Ovary (tissue), 9 donors: Measurements from ENCODE around the gene P2RY13. TPM values are rescaled to one million over a fixed set of nuclear protein-coding genes. Genes with fewer than 3 reads are reported as not detected.

Experiments used
- DNase-seq, 5 donors: peaks; one replicate each; pipeline ENCODE4 v3.0.0-alpha.2; 2019 to 2020
- H3K27ac ChIP-seq, 2 donors: fragments of 200-600 bp; one replicate each; pipeline versions ENCODE4 v1.5.1 to v1.8.0; 2019 to 2022
- H3K27me3 ChIP-seq: fragments of 200-600 bp; one replicate; pipeline ENCODE4 v1.8.0; 2022
- H3K36me3 ChIP-seq: fragments of 200-600 bp; sonication (generic); one replicate; pipeline ENCODE4 v1.5.1; 2019
- H3K4me1 ChIP-seq: one replicate; pipeline ENCODE4 v1.8.1; 2013; ENCODE audit warnings: mild to moderate bottlenecking, moderate library complexity; ENCODE audit not compliant: insufficient read depth
- H3K4me3 ChIP-seq: fragments of 200-600 bp; sonication (generic); one replicate; pipeline ENCODE4 v1.5.1; 2017
- H3K9me3 ChIP-seq, 2 donors: fragments of 200-600 bp in 1 of 2; sonication (generic) in 1 of 2; one replicate each; pipeline versions ENCODE4 v1.5.1 to v1.8.1; 2013 to 2019; ENCODE audit warnings: mild to moderate bottlenecking in 1 of 2, moderate library complexity in 1 of 2
- CTCF ChIP-seq, 3 donors: fragments of 450-650 bp in 2 of 3; fragments of 200-600 bp in 1 of 3; IDR thresholded peaks; one replicate each; pipeline versions ENCODE4 v1.5.1 to v1.8.0; 2016 to 2022; ENCODE audit warnings: antibody characterized with exemption in 3 of 3, mild to moderate bottlenecking in 1 of 3
- EP300 ChIP-seq: sonication (generic); formaldehyde crosslinking; IDR thresholded peaks from one replicate; pipeline ENCODE4 v1.6.1; 2017; ENCODE audit warnings: antibody characterized with exemption
- POLR2A ChIP-seq: fragments of 450-650 bp; IDR thresholded peaks from one replicate; pipeline ENCODE4 v1.6.1; 2017; ENCODE audit warnings: antibody characterized with exemption, mild to moderate bottlenecking, moderate library complexity
- WGBS, 3 donors: extraction: QIAGEN DNeasy Blood & Tissue Kit in 1 of 3; methylation state at CpG; one replicate each; pipeline versions ENCODE4 v1.1.5 to v1.1.7; 2013 to 2017; 5-methylcytosine and 5-hydroxymethylcytosine counted together
- intact Hi-C, 4 donors: fragments of 100-400 bp; cut with DNase I; formaldehyde crosslinking; loops; one replicate each; pipeline versions ENCODE4 v1.11.0 to v1.15.1; 2022 to 2023
- polyA plus RNA-seq, 2 donors: library from polyadenylated mRNA; stranded (reverse); fragments of 200-250 nt in 1 of 2; fragments of 350-450 nt in 1 of 2; fragmentation: Illumina TruSeq in 1 of 2; extraction: RNeasy Lipid Tissue Mini Kit (QIAGEN cat#74804) in 1 of 2; gene quantifications; one replicate each; pipeline ENCODE4 v1.2.3, GENCODE V29; 2013 to 2014
- total RNA-seq, 7 donors: library from RNA; depleted of rRNA in 2 of 7; stranded (reverse); fragments of >200 nt in 2 of 7; fragmentation: NEBNext Ultra II Directional in 3 of 7; extraction: Animal tissue kit (Norgen Biotek cat#: 25700) in 3 of 7; gene quantifications; one replicate each; pipeline versions ENCODE4 v1.1.0 to v1.2.4, GENCODE V29; 2016 to 2023
- donor health status: DM: no; HTN: no; CAD: no; lungs with moderate emphysema.
- donor health status: DM: no; HTN: no; CAD: no.
- donor health status: Bipolar disorder and iron deficiency.
- donor health status: DM: yes; HTN: yes; CAD: no.
- donor health status: DM: no; HTN: no; CAD: no.
- donor health status: DM: yes; HTN: yes; CAD: no.

The P2RY13 gene
- total and polyA plus RNA-seq, 9 donors, result 0.27 to 5.8 (median 0.56) TPM

DNA sequence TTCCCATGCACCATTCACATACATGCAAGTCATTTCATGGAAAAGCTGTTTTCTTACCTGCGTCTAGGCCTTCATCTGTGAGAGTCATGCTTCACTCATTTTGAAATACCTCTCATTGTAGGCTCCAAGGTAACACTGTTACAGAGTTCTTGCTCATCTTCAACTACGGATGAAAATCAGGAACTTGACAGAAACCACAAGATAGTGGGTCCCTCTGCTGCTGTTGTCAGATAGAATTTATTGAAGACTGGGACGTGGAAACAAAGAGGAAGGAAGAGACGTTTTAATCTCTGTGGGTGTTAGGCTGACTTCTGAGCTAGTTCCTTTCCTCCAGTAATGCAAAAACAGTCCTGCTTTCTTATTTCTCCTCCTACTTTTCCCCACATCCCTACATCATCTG, 51.1 kb downstream of the P2RY13 start, which contains the start of gene P2RY14:
Gene P2RY14, minus strand, starts transcription at position 313 of the 400 bp plus-strand sequence. CDS start 64,226 bp downstream, outside the sequence.
- 62 to 68% (median 64%) methylated on average over 4 of the region's 4 CpGs for WGBS, 3 donors
- Histone ChIP-seq H3K4me1 (no peaks in the 10 kb centered on the region), H3K27me3 (no peaks in the 10 kb centered on the region), H3K4me3 (no peak within 1 kb of the TSS), H3K9me3 (no peaks in the 10 kb centered on the region), H3K36me3 (no peaks in the 10 kb centered on the region), H3K27ac (no peak within 1 kb of the TSS)
- intact Hi-C loops, result no loop called here
- TF ChIP-seq EP300 (no peak), CTCF (IDR thresholded peaks at IDR 0.05) (no peak), POLR2A (no peak)
- DNase-seq, result no peak

GRCh38 chr3:151276687-151277042, 52.7 kb downstream of the P2RY13 start:
- no peaks in the 10 kb centered on the region for H3K4me1 ChIP-seq
- H3K9me3 ChIP-seq, result no peaks in the 10 kb centered on the region
- TF ChIP-seq EP300 (no peak), CTCF (IDR thresholded peaks at IDR 0.05) (no peak), POLR2A (no peak)
- no peaks in the 10 kb centered on the region for H3K36me3 ChIP-seq
- DNase-seq, result no peak
- H3K27ac ChIP-seq, result no peak overlapping the region
- no peaks in the 10 kb centered on the region for H3K27me3 ChIP-seq
- intact Hi-C loops, result no loop called here
- WGBS, 3 donors, result 87 to 96% (median 95%) methylated on average over 6 of the region's 6 CpGs
- no peak overlapping the region for H3K4me3 ChIP-seq

Other genes with a start within 250 kb of the P2RY13 start
- 1 to 10 TPM in 3 of 7 donors, under 1 TPM in 4; 0.65 to 2.4 (median 0.78) TPM for gene MED12L, start 243.9 kb downstream of the P2RY13 start, total RNA-seq
- under 1 TPM; 0.15 to 0.20 TPM for gene MED12L, start 243.9 kb downstream of the P2RY13 start, polyA plus RNA-seq
- 1 to 10 TPM in 1 of 7 donors, under 1 TPM in 3, not detected in 3; 0.46 to 1.4 (median 0.85) TPM for gene GPR171, start 126.3 kb downstream of the P2RY13 start, total RNA-seq
- gene GPR171, start 126.3 kb downstream of the P2RY13 start, polyA plus RNA-seq, result 1 to 10 TPM in 1 of 2 donors, under 1 TPM in 1; 0.21 to 2.6 TPM
- gene P2RY14, start 51.0 kb downstream of the P2RY13 start, total RNA-seq, result 1 to 10 TPM in 2 of 7 donors, under 1 TPM in 4, not detected in 1; 0.28 to 1.2 (median 0.70) TPM
- 1 to 10 TPM in 1 of 2 donors, under 1 TPM in 1; 0.54 to 2.8 TPM for gene P2RY14, start 51.0 kb downstream of the P2RY13 start, polyA plus RNA-seq
- under 1 TPM in 1 of 7 donors, not detected in 6; 0.23 TPM for gene GPR87, start 12.7 kb downstream of the P2RY13 start, total RNA-seq
- not detected for gene GPR87, start 12.7 kb downstream of the P2RY13 start, polyA plus RNA-seq
- gene P2RY12, start 55.2 kb upstream of the P2RY13 start, total RNA-seq, result 1 to 10 TPM in 3 of 7 donors, under 1 TPM in 4; 0.22 to 1.7 (median 0.69) TPM
- gene P2RY12, start 55.2 kb upstream of the P2RY13 start, polyA plus RNA-seq, result 1 to 10 TPM in 1 of 2 donors, under 1 TPM in 1; 0.19 to 1.3 TPM
- gene IGSF10, start 131.5 kb upstream of the P2RY13 start, total RNA-seq, result 10 to 100 TPM; 12.1 to 59.5 (median 36.7) TPM
- 10 to 100 TPM; 25.4 to 27.4 TPM for gene IGSF10, start 131.5 kb upstream of the P2RY13 start, polyA plus RNA-seq